ENCODE data around the gene SPTA1.

The SPTA1 gene

GRCh38 chr1:158570480-158570879, 116.0 kb downstream of the SPTA1 start, which contains the start of gene OR6P1:
Gene OR6P1 (minus strand): TSS chr1:158570580. CDS start chr1:158563604, 6,976 bp downstream.
- DNase-seq (ENCODE audit: low read depth), result no peak

- no peak for DNase-seq (ENCODE audit: low read depth)
Observed at GRCh38 chr1:158564608-158565007, 121.9 kb downstream of the SPTA1 start.

GRCh38 chr1:158563853-158564252, 122.7 kb downstream of the SPTA1 start:
- DNase-seq (ENCODE audit: low read depth), result no peak

All from stimulated activated CD8-positive, alpha-beta memory T cell treated with anti-CD3 and anti-CD28 coated beads, Interleukin-12 subunit alpha, Interleukin-12 subunit beta, amount 100 ng/mL, for 1 hour (primary cell).